Measurements from ENCODE around the gene DNAJC2. TPM values are rescaled to one million over a fixed set of nuclear protein-coding genes. Genes with fewer than 3 reads are reported as not detected.

DNAJC2 gene
- polyA plus RNA-seq = 29.4 and 31.5 TPM in 2 replicates

GRCh38 chr7:103344453-103345149 lies at the start of gene DNAJC2:
DNAJC2 (minus strand) TSS chr7:103344767; CDS start chr7:103344622, 145 bp downstream.

DNA sequence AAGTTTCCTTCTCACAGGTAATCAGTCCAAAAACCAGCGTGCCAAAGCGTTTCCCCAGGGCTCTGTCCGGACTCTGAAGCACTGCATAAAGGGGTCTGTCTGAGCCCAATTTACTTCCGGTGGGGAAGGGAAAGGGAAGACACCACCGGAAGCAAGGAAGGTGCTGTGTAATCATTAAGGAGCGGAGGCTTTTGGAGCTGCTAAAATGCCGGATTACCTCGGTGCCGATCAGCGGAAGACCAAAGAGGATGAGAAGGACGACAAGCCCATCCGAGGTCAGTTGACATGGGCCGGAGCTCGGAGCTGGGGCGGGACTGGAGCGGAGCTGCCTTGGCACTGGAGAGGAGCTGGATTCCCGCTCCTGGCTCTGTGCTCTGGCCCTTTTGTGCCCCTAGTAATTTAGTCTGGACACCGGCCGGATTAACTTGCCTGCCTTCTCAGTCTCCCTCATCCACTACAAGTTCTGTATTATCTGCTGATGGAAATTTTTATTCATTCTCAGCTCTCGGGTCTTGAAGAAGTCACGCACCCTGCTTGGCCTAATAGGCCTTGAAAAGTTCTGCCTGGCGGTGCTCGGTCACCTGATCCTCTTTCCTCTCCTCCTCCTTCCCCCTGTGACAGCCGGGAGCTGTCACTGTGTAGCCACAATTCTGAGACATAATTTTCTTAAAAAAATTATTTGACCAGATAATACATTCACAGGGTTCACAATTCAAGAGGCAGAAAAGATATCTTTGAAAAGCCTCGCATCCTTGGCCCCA lies 3.1 kb upstream of the DNAJC2 start, which contains the start of gene PSMC2:
TSS of gene PSMC2 (plus strand) at position 137 of the 761 bp plus-strand sequence. CDS start at position 206, 69 bp downstream.

GRCh38 chr7:103296901-103297836 lies 47.4 kb downstream of the DNAJC2 start, which contains the start of gene PMPCB:
PMPCB (plus strand) TSS chr7:103297435; CDS start chr7:103297460, 25 bp downstream.

Other genes with a start within 250 kb of the DNAJC2 start
- 38.2 and 52.6 TPM in 2 replicates for gene NAPEPLD, start 195.7 kb downstream of the DNAJC2 start, polyA plus RNA-seq
- gene PMPCB, start 47.3 kb downstream of the DNAJC2 start, polyA plus RNA-seq = 71.5 and 124 TPM in 2 replicates
- 253 and 306 TPM in 2 replicates for gene PSMC2, start 2.9 kb upstream of the DNAJC2 start, polyA plus RNA-seq
- not detected in 2 replicates for gene SLC26A5, start 101.4 kb upstream of the DNAJC2 start, polyA plus RNA-seq

Data from Purkinje cell (primary cell).